GM10266 (cell line): ENCODE data around the gene EPHX1.

ENCODE experiments used
- DNase-seq: peaks from one replicate; pipeline ENCODE4 v3.0.0; 2012; ENCODE audit errors: extremely low spot score
- TF ChIP-seq, protein P1 (sequence below): IDR thresholded peaks from 2 replicates; pipeline ENCODE4 v1.5.1; 2012; ENCODE audit warnings: mild to moderate bottlenecking, low read depth; ENCODE audit not compliant: control insufficient read depth, insufficient read depth; ENCODE audit errors: missing control alignments

The EPHX1 gene

DNA sequence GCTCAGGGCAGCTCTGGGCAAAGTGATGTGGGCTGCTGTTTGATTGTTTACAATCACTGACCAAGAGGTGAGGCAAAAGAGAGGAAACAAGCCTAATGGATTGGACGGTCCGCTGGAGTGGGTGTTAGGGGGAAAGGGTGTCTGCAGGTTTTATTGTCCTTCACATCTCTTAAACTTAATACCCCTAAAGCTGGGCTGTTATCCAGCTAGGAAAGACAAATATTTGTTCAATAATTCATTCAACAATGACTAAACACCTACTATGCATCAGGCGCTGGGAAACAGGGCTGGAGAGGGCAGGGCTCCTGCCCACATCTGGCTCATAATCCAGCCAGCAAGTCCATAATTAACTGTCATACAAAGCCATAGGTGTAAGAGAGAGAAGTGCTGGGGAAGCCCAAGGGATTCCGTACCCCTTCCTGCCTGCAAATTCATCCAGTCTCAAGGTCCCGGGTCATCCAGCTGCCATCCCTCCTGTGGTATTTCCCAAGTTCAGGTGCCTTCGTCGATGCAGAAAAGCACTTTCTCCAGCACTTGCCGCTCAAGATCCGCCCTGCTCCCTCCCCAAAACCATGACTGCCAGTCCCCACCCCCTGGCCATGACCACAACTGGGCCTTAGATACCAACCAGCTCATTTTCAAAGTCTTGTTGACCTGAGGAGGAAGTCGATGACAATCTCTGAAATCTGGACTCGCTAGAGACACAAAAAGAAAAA lies 61.6 kb downstream of the EPHX1 start:
- TF ChIP-seq, protein P1, sequence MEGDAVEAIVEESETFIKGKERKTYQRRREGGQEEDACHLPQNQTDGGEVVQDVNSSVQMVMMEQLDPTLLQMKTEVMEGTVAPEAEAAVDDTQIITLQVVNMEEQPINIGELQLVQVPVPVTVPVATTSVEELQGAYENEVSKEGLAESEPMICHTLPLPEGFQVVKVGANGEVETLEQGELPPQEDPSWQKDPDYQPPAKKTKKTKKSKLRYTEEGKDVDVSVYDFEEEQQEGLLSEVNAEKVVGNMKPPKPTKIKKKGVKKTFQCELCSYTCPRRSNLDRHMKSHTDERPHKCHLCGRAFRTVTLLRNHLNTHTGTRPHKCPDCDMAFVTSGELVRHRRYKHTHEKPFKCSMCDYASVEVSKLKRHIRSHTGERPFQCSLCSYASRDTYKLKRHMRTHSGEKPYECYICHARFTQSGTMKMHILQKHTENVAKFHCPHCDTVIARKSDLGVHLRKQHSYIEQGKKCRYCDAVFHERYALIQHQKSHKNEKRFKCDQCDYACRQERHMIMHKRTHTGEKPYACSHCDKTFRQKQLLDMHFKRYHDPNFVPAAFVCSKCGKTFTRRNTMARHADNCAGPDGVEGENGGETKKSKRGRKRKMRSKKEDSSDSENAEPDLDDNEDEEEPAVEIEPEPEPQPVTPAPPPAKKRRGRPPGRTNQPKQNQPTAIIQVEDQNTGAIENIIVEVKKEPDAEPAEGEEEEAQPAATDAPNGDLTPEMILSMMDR: no peak
- DNase-seq: no peak

DNA sequence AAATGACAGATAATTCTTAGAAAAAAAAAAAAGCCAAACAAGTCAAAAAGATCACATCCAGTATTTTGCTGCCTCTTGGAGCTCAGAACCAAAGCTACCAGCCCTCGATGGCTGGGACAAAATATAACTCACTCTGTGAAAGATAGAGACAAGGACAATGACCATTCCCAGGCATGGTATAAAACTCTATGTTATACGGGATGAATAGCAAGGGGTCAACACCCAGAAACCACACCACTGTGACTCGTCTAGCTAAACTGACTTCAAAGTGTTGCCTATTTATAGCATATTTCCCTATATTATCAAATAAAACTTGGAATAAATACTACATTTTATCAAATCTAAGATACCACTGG lies 62.1 kb downstream of the EPHX1 start:
- DNase-seq: no peak
- TF ChIP-seq, protein P1: no peak

DNA sequence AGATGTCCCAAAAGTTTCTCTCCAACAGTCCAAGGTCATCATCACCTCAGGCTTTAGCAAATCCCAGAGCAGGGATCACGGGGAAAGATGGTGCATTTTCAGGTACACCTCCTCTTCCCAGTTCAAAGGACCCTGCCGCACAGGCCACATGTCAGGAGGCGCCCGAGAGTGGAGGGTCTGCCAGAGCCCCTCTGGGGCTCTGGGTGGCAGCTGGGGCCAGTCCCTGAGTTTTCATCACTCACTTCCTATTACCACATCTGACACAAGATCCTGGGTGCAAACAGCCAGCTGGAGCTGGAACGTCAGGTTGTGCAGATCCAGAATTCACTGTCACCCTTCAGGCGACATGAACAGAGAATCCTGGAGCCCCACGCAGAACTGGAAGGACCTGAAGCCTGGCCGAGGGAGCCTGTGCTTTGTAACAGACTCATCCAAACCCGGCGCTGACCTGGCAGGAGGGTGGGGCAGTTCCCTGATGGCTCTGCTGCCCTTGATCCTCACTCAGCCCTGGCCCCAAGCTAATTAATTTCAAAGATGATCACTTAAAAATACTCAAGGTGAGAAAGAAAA lies 63.4 kb downstream of the EPHX1 start:
- no peak for DNase-seq
- TF ChIP-seq, protein P1: no peak

DNA sequence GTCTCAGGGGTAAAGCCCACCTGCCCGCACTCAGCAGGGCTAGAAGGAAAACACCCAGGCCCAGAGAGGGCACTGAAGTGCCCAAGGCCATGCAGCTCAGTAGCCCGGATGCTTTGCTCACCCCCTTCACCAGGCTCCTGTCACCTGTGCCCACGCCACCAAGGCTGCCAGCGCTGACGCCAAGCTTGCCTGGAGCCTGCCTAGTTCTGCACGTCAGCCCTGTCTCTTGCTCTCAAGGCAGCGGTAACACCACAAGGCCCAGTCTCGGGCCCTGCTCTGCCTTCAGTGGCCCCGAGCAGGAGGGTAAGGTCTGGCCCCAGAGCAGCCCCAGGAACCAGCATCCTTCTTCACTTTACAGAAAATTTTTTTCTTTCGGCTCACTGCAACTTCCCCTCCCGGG lies 64.5 kb downstream of the EPHX1 start:
- no peak for DNase-seq
- TF ChIP-seq, protein P1: no peak

DNA sequence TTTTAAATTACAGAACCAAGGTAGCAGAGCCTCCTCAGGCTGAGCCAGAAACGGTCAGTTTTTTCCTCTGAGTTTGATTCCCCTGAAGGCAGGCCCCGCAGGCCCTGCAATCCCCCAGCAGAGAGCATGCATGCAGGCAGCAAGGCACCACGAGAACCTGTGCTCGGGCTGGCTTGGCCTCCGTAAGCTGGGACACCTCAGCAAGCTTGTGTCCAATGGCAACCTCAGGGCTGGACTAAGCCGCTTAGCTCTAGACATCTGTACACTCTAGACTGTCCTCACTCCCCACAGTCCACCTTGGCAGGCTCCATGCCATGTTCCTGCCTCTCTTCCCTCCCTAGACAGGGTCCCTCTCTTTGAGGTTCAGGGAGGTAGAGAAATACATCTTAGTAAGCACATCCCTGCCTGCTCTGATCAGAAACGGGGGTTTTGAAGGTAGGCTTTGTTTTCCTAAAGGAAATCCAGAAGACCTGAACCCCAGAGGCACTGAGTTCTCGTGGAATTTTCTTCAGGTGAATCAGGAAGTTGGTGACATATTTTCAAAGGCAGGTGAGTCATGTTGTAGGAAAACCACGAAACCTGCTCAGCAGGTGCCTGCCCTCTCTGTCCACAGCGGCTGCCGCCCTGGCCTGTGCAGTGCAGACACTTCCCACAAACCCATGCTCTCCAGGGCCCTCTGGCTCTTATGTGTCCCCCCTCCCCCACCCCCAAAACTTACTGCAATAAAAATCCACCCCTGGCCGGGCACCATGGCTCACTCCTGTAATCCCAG lies 65.3 kb downstream of the EPHX1 start:
- TF ChIP-seq, protein P1: no peak
- no peak for DNase-seq

DNA sequence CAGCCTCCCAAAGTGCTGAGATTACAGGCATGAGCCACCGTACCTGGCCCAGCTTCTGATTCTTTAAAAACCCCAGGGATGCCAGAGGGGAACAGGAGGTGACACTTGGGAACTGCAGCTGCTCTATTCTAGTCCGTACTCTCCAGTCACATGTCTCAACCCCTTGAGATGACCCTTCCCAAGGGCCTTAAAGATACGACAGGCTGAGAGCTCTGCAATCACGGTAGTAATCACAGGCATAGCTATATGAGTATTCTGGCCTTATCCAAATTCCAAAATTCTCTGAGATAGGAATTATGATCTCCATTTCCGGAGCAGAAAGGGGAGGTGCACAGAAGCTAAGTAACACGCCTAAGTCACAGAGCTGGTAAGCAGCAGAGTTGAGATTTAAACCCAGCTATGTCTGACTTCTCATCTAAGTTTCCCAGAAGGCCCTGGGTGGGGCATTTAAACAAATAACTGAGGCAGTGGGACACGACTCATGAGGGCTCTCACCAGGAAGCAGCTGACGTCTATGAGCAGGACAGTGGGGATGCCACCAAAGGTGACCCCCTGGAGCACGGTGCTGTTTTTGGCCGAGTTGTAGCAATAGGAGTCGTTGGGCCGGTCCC lies 67.1 kb downstream of the EPHX1 start:
- DNase-seq: no peak
- TF ChIP-seq, protein P1: no peak
